Liver (tissue), 9 donors: ENCODE data around the gene SYNGR4. TPM values are rescaled to one million over a fixed set of nuclear protein-coding genes. Genes with fewer than 3 reads are reported as not detected.

ENCODE experiments used
- DNase-seq: peaks from one replicate; pipeline ENCODE4 v3.0.0-alpha.2; 2017; ENCODE audit warnings: low spot score
- H3K27ac ChIP-seq, 2 donors: one replicate each; pipeline ENCODE4 v1.7.0; 2013; ENCODE audit warnings: inconsistent platforms in 2 of 2, low read length in 2 of 2, control low read depth in 1 of 2, low read depth in 1 of 2, mild to moderate bottlenecking in 1 of 2
- H3K27me3 ChIP-seq, 4 donors: one replicate each; pipeline versions ENCODE4 v1.6.1 to v1.7.0; 2013; ENCODE audit warnings: low read length in 3 of 4, inconsistent platforms in 1 of 4, mild to moderate bottlenecking in 1 of 4, moderate library complexity in 1 of 4; ENCODE audit not compliant: control insufficient read depth in 4 of 4, insufficient read depth in 4 of 4
- H3K36me3 ChIP-seq, 4 donors: one replicate each; pipeline versions ENCODE4 v1.6.1 to v1.7.0; 2013; ENCODE audit warnings: low read length in 3 of 4, mild to moderate bottlenecking in 3 of 4, low read depth in 1 of 4, moderate library complexity in 1 of 4; ENCODE audit not compliant: control insufficient read depth in 4 of 4, insufficient read depth in 3 of 4
- H3K4me1 ChIP-seq, 4 donors: one replicate each; pipeline versions ENCODE4 v1.6.1 to v1.7.0; 2013; ENCODE audit warnings: low read length in 3 of 4, mild to moderate bottlenecking in 3 of 4, moderate library complexity in 1 of 4; ENCODE audit not compliant: control insufficient read depth in 4 of 4, insufficient read depth in 4 of 4
- H3K4me3 ChIP-seq, 3 donors: one replicate each; pipeline versions ENCODE4 v1.6.1 to v1.7.0; 2013; ENCODE audit warnings: low read length in 3 of 3, control low read depth in 1 of 3, low read depth in 1 of 3, mild to moderate bottlenecking in 1 of 3
- H3K9ac ChIP-seq, 2 donors: one replicate each; pipeline ENCODE4 v1.7.0; 2013; ENCODE audit warnings: low read length in 2 of 2, mild to moderate bottlenecking in 2 of 2, moderate library complexity in 2 of 2, control low read depth in 1 of 2, low read depth in 1 of 2
- H3K9me3 ChIP-seq, 4 donors: one replicate each; pipeline versions ENCODE4 v1.6.1 to v1.7.0; 2013; ENCODE audit warnings: low read length in 3 of 4; ENCODE audit not compliant: control insufficient read depth in 4 of 4
- EGR1 ChIP-seq, 2 donors: IDR thresholded peaks; 2 replicates each; pipeline ENCODE4 v1.6.1; 2016 to 2018; ENCODE audit warnings: antibody characterized with exemption in 2 of 2, low read depth in 2 of 2
- FOXA2 ChIP-seq: IDR thresholded peaks from 2 replicates; pipeline ENCODE4 v1.6.1; 2016; ENCODE audit warnings: antibody characterized with exemption
- GABPA ChIP-seq, 2 donors: IDR thresholded peaks in 1 of 2; conservative IDR thresholded peaks in 1 of 2; 2 replicates each; pipeline ENCODE4 v1.6.1; 2016; ENCODE audit warnings: antibody characterized with exemption in 2 of 2, mild to moderate bottlenecking in 1 of 2, moderate library complexity in 1 of 2
- HNF4A ChIP-seq, 2 donors: conservative IDR thresholded peaks; 2 replicates each; pipeline ENCODE4 v1.6.1; 2016; ENCODE audit warnings: antibody characterized with exemption in 2 of 2, mild to moderate bottlenecking in 2 of 2
- HNF4G ChIP-seq: IDR thresholded peaks from 2 replicates; pipeline ENCODE4 v1.6.1; 2016; ENCODE audit warnings: antibody characterized with exemption
- JUND ChIP-seq, 2 donors: IDR thresholded peaks; 2 replicates each; pipeline ENCODE4 v1.6.1; 2016; ENCODE audit warnings: antibody characterized with exemption in 2 of 2
- NR2F2 ChIP-seq: IDR thresholded peaks from 2 replicates; pipeline ENCODE4 v1.6.1; 2016; ENCODE audit warnings: antibody characterized with exemption
- RAD21 ChIP-seq, 2 donors: IDR thresholded peaks; 2 replicates each; pipeline ENCODE4 v1.6.1; 2016; ENCODE audit warnings: antibody characterized with exemption in 2 of 2, mild to moderate bottlenecking in 2 of 2
- RXRA ChIP-seq, 2 donors: IDR thresholded peaks; 2 replicates each; pipeline ENCODE4 v1.6.1; 2017 to 2018; ENCODE audit warnings: antibody characterized with exemption in 2 of 2, mild to moderate bottlenecking in 1 of 2
- SP1 ChIP-seq: IDR thresholded peaks from 2 replicates; pipeline ENCODE4 v1.6.1; 2018; ENCODE audit warnings: antibody characterized with exemption, mild to moderate bottlenecking
- TAF1 ChIP-seq: conservative IDR thresholded peaks from 2 replicates; pipeline ENCODE4 v1.6.1; 2016; ENCODE audit warnings: antibody characterized with exemption, mild to moderate bottlenecking
- YY1 ChIP-seq: IDR thresholded peaks from 2 replicates; pipeline ENCODE4 v1.6.1; 2016; ENCODE audit warnings: antibody characterized with exemption, mild to moderate bottlenecking
- WGBS: extraction: QIAGEN DNeasy Blood & Tissue Kit; methylation state at CpG from one replicate; pipeline ENCODE4 v1.1.7; 2013; 5-methylcytosine and 5-hydroxymethylcytosine counted together
- polyA plus RNA-seq, 2 donors: library from polyadenylated mRNA; stranded (reverse) in 1 of 2; unstranded in 1 of 2; fragments of 200-250 nt in 1 of 2; fragments of >200 nt in 1 of 2; fragmentation: Nextera tagmentation in 1 of 2; extraction: Ambion mirVana in 1 of 2; gene quantifications; one replicate each; pipeline versions ENCODE4 v1.2.1 to v1.2.3, GENCODE V29; 2013 to 2015
- total RNA-seq, 2 donors: library from RNA; depleted of rRNA; stranded (reverse); fragments of >200 nt; gene quantifications; one replicate each; pipeline ENCODE4 v1.2.3, GENCODE V29; 2014
- TF ChIP-seq, protein P1 (sequence below): IDR thresholded peaks from 2 replicates; pipeline ENCODE4 v1.6.1; 2016; ENCODE audit warnings: antibody characterized with exemption, mild to moderate bottlenecking
- TF ChIP-seq, protein P2 (sequence below): IDR thresholded peaks from 2 replicates; pipeline ENCODE4 v1.6.1; 2016; ENCODE audit warnings: antibody characterized with exemption
- TF ChIP-seq, protein P3 (sequence below): IDR thresholded peaks from 2 replicates; pipeline ENCODE4 v1.6.1; 2016; ENCODE audit warnings: antibody characterized with exemption
- TF ChIP-seq, protein P4 (sequence below): fragments of 150-350 bp; IDR thresholded peaks from 2 replicates; pipeline ENCODE4 v1.5.1; 2017; ENCODE audit warnings: improper control_type of control experiment, low read depth, low read length; ENCODE audit not compliant: missing input control
- TF ChIP-seq, protein P5 (sequence below): IDR thresholded peaks from 2 replicates; pipeline ENCODE4 v1.6.1; 2016; ENCODE audit warnings: antibody characterized with exemption
- donor health status: healthy.
- donor health status: healthy.
- donor health status: healthy.
- donor health status: healthy.
- donor health status: healthy.

The SYNGR4 gene
- total and polyA plus RNA-seq, 4 donors, result 0.09 TPM; not detected in 3

DNA sequence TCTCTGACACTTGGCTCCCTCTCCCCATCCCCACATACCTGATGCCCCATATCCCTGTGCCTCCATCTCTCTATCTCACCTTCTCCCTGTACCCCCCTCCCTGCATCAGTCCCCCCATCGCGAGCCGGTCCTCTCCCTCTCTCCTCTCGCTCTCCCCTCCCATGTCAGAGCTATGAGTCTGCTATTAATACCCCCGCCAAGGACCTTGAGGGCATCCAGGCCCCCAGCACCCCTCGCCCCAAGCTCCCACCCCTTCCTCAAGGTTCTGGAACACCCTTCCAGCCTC, 30.9 kb downstream of the SYNGR4 start:
- Histone ChIP-seq H3K9ac (no peak overlapping the region), H3K9me3 (no peaks in the 10 kb centered on the region), H3K27me3 (peaks cover 0 to 20% (median 14%) of the 10 kb centered on the region in 4 donors), H3K27ac (no peak overlapping the region), H3K36me3 (no peaks in the 10 kb centered on the region), H3K4me3 (no peak overlapping the region), H3K4me1 (peaks cover 0 to 11% (median 6%) of the 10 kb centered on the region in 4 donors)
- DNase-seq, result no peak
- TF ChIP-seq EGR1 (IDR thresholded peaks at IDR 0.05; ENCODE audit: low read depth in 2 of 2) (no peak), TAF1 (no peak), JUND (IDR thresholded peaks at IDR 0.05) (no peak), RXRA (IDR thresholded peaks at IDR 0.05) (no peak), NR2F2 (no peak), GABPA (IDR thresholded peaks at IDR 0.05 in 1 of 2, conservative IDR thresholded peaks at IDR 0.05 in 1 of 2) (no peak), FOXA2 (no peak), SP1 (no peak), HNF4A (conservative IDR thresholded peaks at IDR 0.05) (no peak), RAD21 (IDR thresholded peaks at IDR 0.05) (no peak)
- TF ChIP-seq, protein P1, sequence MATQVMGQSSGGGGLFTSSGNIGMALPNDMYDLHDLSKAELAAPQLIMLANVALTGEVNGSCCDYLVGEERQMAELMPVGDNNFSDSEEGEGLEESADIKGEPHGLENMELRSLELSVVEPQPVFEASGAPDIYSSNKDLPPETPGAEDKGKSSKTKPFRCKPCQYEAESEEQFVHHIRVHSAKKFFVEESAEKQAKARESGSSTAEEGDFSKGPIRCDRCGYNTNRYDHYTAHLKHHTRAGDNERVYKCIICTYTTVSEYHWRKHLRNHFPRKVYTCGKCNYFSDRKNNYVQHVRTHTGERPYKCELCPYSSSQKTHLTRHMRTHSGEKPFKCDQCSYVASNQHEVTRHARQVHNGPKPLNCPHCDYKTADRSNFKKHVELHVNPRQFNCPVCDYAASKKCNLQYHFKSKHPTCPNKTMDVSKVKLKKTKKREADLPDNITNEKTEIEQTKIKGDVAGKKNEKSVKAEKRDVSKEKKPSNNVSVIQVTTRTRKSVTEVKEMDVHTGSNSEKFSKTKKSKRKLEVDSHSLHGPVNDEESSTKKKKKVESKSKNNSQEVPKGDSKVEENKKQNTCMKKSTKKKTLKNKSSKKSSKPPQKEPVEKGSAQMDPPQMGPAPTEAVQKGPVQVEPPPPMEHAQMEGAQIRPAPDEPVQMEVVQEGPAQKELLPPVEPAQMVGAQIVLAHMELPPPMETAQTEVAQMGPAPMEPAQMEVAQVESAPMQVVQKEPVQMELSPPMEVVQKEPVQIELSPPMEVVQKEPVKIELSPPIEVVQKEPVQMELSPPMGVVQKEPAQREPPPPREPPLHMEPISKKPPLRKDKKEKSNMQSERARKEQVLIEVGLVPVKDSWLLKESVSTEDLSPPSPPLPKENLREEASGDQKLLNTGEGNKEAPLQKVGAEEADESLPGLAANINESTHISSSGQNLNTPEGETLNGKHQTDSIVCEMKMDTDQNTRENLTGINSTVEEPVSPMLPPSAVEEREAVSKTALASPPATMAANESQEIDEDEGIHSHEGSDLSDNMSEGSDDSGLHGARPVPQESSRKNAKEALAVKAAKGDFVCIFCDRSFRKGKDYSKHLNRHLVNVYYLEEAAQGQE, result no peak
- TF ChIP-seq, protein P2, sequence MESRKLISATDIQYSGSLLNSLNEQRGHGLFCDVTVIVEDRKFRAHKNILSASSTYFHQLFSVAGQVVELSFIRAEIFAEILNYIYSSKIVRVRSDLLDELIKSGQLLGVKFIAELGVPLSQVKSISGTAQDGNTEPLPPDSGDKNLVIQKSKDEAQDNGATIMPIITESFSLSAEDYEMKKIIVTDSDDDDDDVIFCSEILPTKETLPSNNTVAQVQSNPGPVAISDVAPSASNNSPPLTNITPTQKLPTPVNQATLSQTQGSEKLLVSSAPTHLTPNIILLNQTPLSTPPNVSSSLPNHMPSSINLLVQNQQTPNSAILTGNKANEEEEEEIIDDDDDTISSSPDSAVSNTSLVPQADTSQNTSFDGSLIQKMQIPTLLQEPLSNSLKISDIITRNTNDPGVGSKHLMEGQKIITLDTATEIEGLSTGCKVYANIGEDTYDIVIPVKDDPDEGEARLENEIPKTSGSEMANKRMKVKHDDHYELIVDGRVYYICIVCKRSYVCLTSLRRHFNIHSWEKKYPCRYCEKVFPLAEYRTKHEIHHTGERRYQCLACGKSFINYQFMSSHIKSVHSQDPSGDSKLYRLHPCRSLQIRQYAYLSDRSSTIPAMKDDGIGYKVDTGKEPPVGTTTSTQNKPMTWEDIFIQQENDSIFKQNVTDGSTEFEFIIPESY, result no peak
- TF ChIP-seq, protein P3, sequence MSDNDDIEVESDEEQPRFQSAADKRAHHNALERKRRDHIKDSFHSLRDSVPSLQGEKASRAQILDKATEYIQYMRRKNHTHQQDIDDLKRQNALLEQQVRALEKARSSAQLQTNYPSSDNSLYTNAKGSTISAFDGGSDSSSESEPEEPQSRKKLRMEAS, result no peak
- TF ChIP-seq, protein P4, sequence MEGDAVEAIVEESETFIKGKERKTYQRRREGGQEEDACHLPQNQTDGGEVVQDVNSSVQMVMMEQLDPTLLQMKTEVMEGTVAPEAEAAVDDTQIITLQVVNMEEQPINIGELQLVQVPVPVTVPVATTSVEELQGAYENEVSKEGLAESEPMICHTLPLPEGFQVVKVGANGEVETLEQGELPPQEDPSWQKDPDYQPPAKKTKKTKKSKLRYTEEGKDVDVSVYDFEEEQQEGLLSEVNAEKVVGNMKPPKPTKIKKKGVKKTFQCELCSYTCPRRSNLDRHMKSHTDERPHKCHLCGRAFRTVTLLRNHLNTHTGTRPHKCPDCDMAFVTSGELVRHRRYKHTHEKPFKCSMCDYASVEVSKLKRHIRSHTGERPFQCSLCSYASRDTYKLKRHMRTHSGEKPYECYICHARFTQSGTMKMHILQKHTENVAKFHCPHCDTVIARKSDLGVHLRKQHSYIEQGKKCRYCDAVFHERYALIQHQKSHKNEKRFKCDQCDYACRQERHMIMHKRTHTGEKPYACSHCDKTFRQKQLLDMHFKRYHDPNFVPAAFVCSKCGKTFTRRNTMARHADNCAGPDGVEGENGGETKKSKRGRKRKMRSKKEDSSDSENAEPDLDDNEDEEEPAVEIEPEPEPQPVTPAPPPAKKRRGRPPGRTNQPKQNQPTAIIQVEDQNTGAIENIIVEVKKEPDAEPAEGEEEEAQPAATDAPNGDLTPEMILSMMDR, result no peak
- TF ChIP-seq, protein P5, sequence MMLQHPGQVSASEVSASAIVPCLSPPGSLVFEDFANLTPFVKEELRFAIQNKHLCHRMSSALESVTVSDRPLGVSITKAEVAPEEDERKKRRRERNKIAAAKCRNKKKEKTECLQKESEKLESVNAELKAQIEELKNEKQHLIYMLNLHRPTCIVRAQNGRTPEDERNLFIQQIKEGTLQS, result no peak
- 16% methylated on average over 6 of the region's 6 CpGs for WGBS

DNA sequence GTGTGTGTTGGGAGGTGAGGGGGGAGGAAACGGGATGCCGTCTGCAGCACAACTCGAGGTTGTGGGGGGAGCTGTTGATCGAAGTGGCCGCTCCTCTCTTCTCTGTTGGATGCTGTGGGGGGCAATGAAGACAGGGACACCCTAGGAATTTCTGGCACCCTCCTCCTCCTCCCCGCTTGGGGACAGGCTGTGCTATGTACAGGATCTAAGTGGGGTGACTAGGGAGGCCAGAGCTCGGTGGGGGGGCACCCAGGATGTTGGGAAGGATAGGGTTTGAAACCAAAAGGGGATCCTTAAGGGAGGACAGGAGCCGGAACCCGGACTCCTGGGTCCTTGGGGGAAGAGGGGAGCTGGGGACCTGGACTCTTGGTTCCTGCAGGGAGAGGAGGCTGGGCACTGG, 31.3 kb downstream of the SYNGR4 start:
- H3K9me3 ChIP-seq, result no peaks in the 10 kb centered on the region
- H3K4me1 ChIP-seq, result peaks cover 0 to 8% (median 4%) of the 10 kb centered on the region in 4 donors
- DNase-seq, result no peak
- no peak overlapping the region for H3K4me3 ChIP-seq
- no peaks in the 10 kb centered on the region for H3K36me3 ChIP-seq
- no peak overlapping the region for H3K27ac ChIP-seq
- TF ChIP-seq, protein P2, result no peak
- TF ChIP-seq FOXA2 (no peak), RXRA (IDR thresholded peaks at IDR 0.05) (no peak), NR2F2 (no peak), HNF4G (no peak), YY1 (no peak), GABPA (IDR thresholded peaks at IDR 0.05 in 1 of 2, conservative IDR thresholded peaks at IDR 0.05 in 1 of 2) (no peak), SP1 (no peak)
- TF ChIP-seq, protein P4, result no peak
- TF ChIP-seq, protein P3, result no peak
- TF ChIP-seq, protein P5, result no peak
- no peak overlapping the region for H3K9ac ChIP-seq
- 30% methylated on average over 9 of the region's 9 CpGs for whole genome bisulfite sequencing
- peaks cover 0 to 20% (median 14%) of the 10 kb centered on the region in 4 donors for H3K27me3 ChIP-seq
